ENCODE results near the gene DRD2. TPM values are rescaled to one million over a fixed set of nuclear protein-coding genes. Genes with fewer than 3 reads are reported as not detected.

Gene DRD2
- total RNA-seq, result under 0.01 TPM in 1 of 2 replicates, not detected in the other

DNA sequence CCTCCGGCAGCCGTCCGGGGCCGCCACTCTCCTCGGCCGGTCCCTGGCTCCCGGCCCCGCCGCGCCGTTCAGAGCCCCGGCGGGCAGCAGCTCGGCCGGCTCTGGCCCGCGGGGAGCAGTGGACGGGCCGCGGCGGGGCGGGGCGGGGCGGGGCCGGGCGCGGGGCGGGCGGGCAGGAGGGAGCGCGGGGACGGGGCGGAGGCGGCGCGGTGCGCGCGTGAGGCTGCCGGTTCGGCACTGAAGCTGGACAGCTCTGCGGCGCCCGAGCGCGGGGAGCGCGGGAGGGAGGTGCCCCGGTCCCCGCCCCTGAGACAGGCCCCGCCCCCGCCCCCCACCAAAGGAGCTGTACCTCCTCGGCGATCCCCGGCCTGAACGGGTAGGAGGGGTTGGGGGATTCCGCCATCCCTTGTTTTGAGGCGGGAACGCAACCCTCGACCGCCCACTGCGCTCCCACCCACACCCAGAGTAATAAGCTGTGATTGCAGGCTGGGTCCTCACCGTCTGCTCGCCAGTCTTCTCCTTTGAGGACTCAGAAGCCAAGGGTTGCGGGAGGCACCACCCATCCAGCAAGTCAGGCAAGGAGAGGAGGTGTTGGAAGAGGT, at the start of gene DRD2:
TSS of gene DRD2 (minus strand) at position 239 of the 602 bp plus-strand sequence. CDS start 50,747 bp downstream, outside the sequence.

DNA sequence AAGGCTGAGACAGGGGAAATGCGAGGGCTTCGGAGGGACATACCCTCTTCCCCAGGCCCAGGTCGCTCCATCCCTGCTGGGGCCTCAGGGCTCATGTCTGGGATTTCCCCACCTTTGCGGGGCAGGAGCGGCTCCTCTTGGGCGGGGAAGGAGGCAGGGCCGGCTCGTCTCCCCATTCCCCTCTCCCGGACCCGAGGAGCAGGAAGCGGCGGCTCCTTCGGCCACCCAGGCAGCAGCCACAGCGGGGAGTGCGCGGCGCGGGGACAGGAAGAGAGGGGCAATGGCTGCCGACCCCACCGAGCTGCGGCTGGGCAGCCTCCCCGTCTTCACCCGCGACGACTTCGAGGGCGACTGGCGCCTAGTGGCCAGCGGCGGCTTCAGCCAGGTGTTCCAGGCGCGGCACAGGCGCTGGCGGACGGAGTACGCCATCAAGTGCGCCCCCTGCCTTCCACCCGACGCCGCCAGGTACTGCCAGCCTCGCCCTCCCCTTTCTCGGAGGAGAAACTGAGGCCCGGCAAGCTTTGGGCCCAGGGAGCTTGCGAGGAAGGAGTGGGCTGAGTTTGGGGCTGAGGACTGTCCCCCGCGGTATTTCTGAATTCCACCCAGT, 87.5 kb downstream of the DRD2 start, which contains the start of gene ANKK1:
TSS of gene ANKK1 (plus strand) at position 175 of the 607 bp plus-strand sequence. CDS start at position 281, 106 bp downstream.

Other genes starting within 250 kb of the DRD2 start
- 7.9 and 14.4 TPM in 2 replicates for gene TTC12, start 160.8 kb downstream of the DRD2 start, total RNA-seq
- 0.28 TPM in 1 of 2 replicates, not detected in the other for gene ANKK1, start 87.6 kb downstream of the DRD2 start, total RNA-seq
- gene TMPRSS5, start 230.9 kb upstream of the DRD2 start, total RNA-seq, result 0.28 TPM in 1 of 2 replicates, not detected in the other